ENCODE results near the gene INAFM2. TPM values are rescaled to one million over a fixed set of nuclear protein-coding genes. Genes with fewer than 3 reads are reported as not detected.

INAFM2 gene
- total RNA-seq: 10 to 100 TPM in 6 of 7 donors, 1 to 10 TPM in 1; 8.1 to 50.6 (median 30.6) TPM
- 10 to 100 TPM in 1 of 2 donors, 1 to 10 TPM in 1; 7.4 to 31.2 TPM for polyA plus RNA-seq
- long read RNA-seq, donor 1, partial matches to known transcripts: 0 of 4 reads
- long read RNA-seq, donor 1, other reads (novel, unspliced or antisense): 0 of 4 reads
- long read RNA-seq, donor 2, transcript INAFM2-202 (1 exons, 3,052 nt): major isoform, 12 of 15 reads
- long read RNA-seq, donor 2, partial matches to known transcripts: 0 of 15 reads
- long read RNA-seq, donor 2, other reads (novel, unspliced or antisense): 0 of 15 reads
- long read RNA-seq, donor 3, transcript INAFM2-202 (1 exons, 3,052 nt): major isoform, 101 of 103 reads
- long read RNA-seq, donor 3, partial matches to known transcripts: 0 of 103 reads
- long read RNA-seq, donor 3, other reads (novel, unspliced or antisense): 0 of 103 reads

GRCh38 chr15:40323239-40323952 is at the start of gene INAFM2:
Gene INAFM2 (plus strand): TSS chr15:40323692. CDS start chr15:40324056, 364 bp downstream.
- H3K4me1 ChIP-seq (ENCODE audit: insufficient read depth): peaks cover 7% of the 10 kb centered on the region
- intact Hi-C loops (cut with DNase I): loop anchor here in 1 of 4 donors (5.0 kb wide), 1 partner anchor 34 kb away; the partner anchor contains the start of gene DISP2
- WGBS, 3 donors: 0 to 1% (median 1%) methylated on average over 77 to 101 of the region's 103 CpGs
- peak; percentile 85 to 95 (median 91) for DNase-seq
- no peaks in the 10 kb centered on the region for H3K36me3 ChIP-seq
- H3K27me3 ChIP-seq: no peaks in the 10 kb centered on the region
- H3K27ac ChIP-seq: peak within 1 kb of the TSS; percentile 37 to 72
- TF ChIP-seq CTCF (IDR thresholded peaks at IDR 0.05) (peak; percentile 70 to 86 (median 70)), EP300 (IDR thresholded peaks at IDR 0.05) (no peak)
- H3K9me3 ChIP-seq: no peaks in the 10 kb centered on the region
- peak within 1 kb of the TSS; percentile 80 for H3K4me3 ChIP-seq

- DNase-seq: peak; percentile 70 to 87 (median 84)
- intact Hi-C loops (cut with DNase I): loop anchor here (2.0 to 10.0 kb wide), 7 partner anchors 56 to 230 kb away; partner anchors contain the start of gene BMF (in 1 of the 4)
- H3K4me1 ChIP-seq (ENCODE audit: insufficient read depth): peaks cover 3% of the 10 kb centered on the region
These were observed 48.9 kb upstream of the INAFM2 start for GRCh38 chr15:40274350-40275274.

GRCh38 chr15:40275523-40275922 is 48.0 kb upstream of the INAFM2 start:
- H3K36me3 ChIP-seq: no peaks in the 10 kb centered on the region
- intact Hi-C loops (cut with DNase I): loop anchor here in 3 of 4 donors (2.0 to 10.0 kb wide), 4 partner anchors 57 to 231 kb away; no protein-coding TSS in a partner anchor
- 79 to 86% (median 79%) methylated on average over 5 of the region's 5 CpGs for WGBS, 3 donors

More at GRCh38 chr15:40274350-40275274, 48.9 kb upstream of the INAFM2 start:
- Histone ChIP-seq H3K4me3 (no peak overlapping the region), H3K9me3 (no peaks in the 10 kb centered on the region), H3K36me3 (no peaks in the 10 kb centered on the region), H3K27me3 (no peaks in the 10 kb centered on the region), H3K27ac (no peak overlapping the region)
- 54 to 57% (median 55%) methylated on average over 25 to 26 of the region's 26 CpGs for WGBS, 3 donors
- TF ChIP-seq CTCF (IDR thresholded peaks at IDR 0.05) (peak; percentile 99 to 100 (median 99)), POLR2A (IDR thresholded peaks at IDR 0.05) (peak; percentile 12), EP300 (IDR thresholded peaks at IDR 0.05) (no peak)

More at GRCh38 chr15:40275523-40275922, 48.0 kb upstream of the INAFM2 start:
- no peaks in the 10 kb centered on the region for H3K27me3 ChIP-seq
- TF ChIP-seq EP300 (IDR thresholded peaks at IDR 0.05) (no peak), CTCF (IDR thresholded peaks at IDR 0.05) (no peak), POLR2A (IDR thresholded peaks at IDR 0.05) (no peak)
- peaks cover 4% of the 10 kb centered on the region for H3K4me1 ChIP-seq (ENCODE audit: insufficient read depth)
- H3K4me3 ChIP-seq: no peak overlapping the region
- no peak for DNase-seq
- no peaks in the 10 kb centered on the region for H3K9me3 ChIP-seq
- H3K27ac ChIP-seq: no peak overlapping the region

All from ovary (tissue), 10 donors.